SH-SY5Y (cell line): ENCODE data around the gene SLC22A13.

Experiments
- GATA2 ChIP-seq: IDR thresholded peaks from 2 replicates; pipeline ENCODE4 v1.6.1; 2011; ENCODE audit warnings: mild to moderate bottlenecking, low read depth, low read length
- GATA3 ChIP-seq: IDR thresholded peaks from 2 replicates; pipeline ENCODE4 v1.6.1; 2011; ENCODE audit warnings: low read depth, mild to moderate bottlenecking, low read length, moderate library complexity

GRCh38 chr3:38281895-38282686, 16.5 kb downstream of the SLC22A13 start, which contains the start of gene SLC22A14:
- TF ChIP-seq GATA2 = no peak
- no peak for TF ChIP-seq GATA3
